ENCODE measurements around the gene ARHGAP8. TPM values are rescaled to one million over a fixed set of nuclear protein-coding genes. Genes with fewer than 3 reads are reported as not detected.

ARHGAP8 gene
- total and polyA plus RNA-seq, 2 donors (not counting 1 experiment from before 2014, with no cell fraction given): 0.37 TPM; not detected in 1

GRCh38 chr22:44840611-44841322 lies 88.4 kb downstream of the ARHGAP8 start:
- H3K4me2 ChIP-seq (replicated peaks; ENCODE audit: low read depth, low read length, poor library complexity, severe bottlenecking): no peak overlapping the region
- no peak for ATAC-seq (ENCODE audit: low read depth)
- H3K27me3 Mint-ChIP-seq: peaks cover 15% of the 10 kb centered on the region
- no peak overlapping the region for H3K27ac Mint-ChIP-seq
- H3K4me1 Mint-ChIP-seq: no peaks in the 10 kb centered on the region
- H3K36me3 ChIP-seq (replicated peaks in 1 of 2; ENCODE audit: control extremely low read depth in 1 of 2, control insufficient read depth in 1 of 2, extremely low read depth in 1 of 2, insufficient read depth in 2 of 2, low read length in 1 of 2): no peaks in the 10 kb centered on the region
- peaks cover 0 to 36% (median under 1%) of the 10 kb centered on the region in 3 donors for H3K9me3 ChIP-seq (ENCODE audit: control extremely low read depth in 1 of 3, control insufficient read depth in 2 of 3, insufficient read depth in 1 of 3, low read length in 2 of 3)
- peaks cover 6% of the 10 kb centered on the region for H3K9me3 Mint-ChIP-seq (ENCODE audit: insufficient read depth)
- no peaks in the 10 kb centered on the region for H3K4me1 ChIP-seq (ENCODE audit: control insufficient read depth in 2 of 2, insufficient read depth in 2 of 2, low read length in 2 of 2)
- H3K27me3 ChIP-seq (replicated peaks in 1 of 4; ENCODE audit: control extremely low read depth in 1 of 4, control insufficient read depth in 3 of 4, insufficient read depth in 4 of 4, low read length in 3 of 4): peaks cover 0 to 10% (median 0%) of the 10 kb centered on the region in 4 experiments
- H4K20me1 ChIP-seq (ENCODE audit: control insufficient read depth, insufficient read depth, low read length, poor library complexity, severe bottlenecking): no peaks in the 10 kb centered on the region
- DNase-seq: no peak
- CTCF ChIA-PET: no interaction called here
- H3K4me3 ChIP-seq (ENCODE audit: control extremely low read depth in 1 of 5, extremely low read depth in 1 of 5, insufficient read depth in 1 of 5, low read depth in 2 of 5, low read length in 4 of 5): no peak overlapping the region
- H3K4me3 Mint-ChIP-seq: no peak overlapping the region
- H3K27ac ChIP-seq (ENCODE audit: low read length in 2 of 2): no peak overlapping the region
- intact Hi-C loops (cut with micrococcal nuclease): no loop called here
- TF ChIP-seq, protein P1, sequence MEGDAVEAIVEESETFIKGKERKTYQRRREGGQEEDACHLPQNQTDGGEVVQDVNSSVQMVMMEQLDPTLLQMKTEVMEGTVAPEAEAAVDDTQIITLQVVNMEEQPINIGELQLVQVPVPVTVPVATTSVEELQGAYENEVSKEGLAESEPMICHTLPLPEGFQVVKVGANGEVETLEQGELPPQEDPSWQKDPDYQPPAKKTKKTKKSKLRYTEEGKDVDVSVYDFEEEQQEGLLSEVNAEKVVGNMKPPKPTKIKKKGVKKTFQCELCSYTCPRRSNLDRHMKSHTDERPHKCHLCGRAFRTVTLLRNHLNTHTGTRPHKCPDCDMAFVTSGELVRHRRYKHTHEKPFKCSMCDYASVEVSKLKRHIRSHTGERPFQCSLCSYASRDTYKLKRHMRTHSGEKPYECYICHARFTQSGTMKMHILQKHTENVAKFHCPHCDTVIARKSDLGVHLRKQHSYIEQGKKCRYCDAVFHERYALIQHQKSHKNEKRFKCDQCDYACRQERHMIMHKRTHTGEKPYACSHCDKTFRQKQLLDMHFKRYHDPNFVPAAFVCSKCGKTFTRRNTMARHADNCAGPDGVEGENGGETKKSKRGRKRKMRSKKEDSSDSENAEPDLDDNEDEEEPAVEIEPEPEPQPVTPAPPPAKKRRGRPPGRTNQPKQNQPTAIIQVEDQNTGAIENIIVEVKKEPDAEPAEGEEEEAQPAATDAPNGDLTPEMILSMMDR (IDR thresholded peaks at IDR 0.05): no peak
- no peak for TF ChIP-seq EZH2 (IDR thresholded peaks at IDR 0.05; ENCODE audit: borderline replicate concordance, insufficient read depth, low read depth, low read length, poor library complexity, severe bottlenecking)
- no peaks in the 10 kb centered on the region for H3K79me2 ChIP-seq (ENCODE audit: control insufficient read depth, insufficient read depth, low read length)
- H2AFZ ChIP-seq (ENCODE audit: insufficient read depth, low read depth, low read length, poor library complexity, severe bottlenecking): no peak overlapping the region
- 54% methylated on average over 24 of the region's 30 CpGs for WGBS (ENCODE audit: insufficient coverage)
- no peak overlapping the region for H3K9ac ChIP-seq (ENCODE audit: low read length)
- POLR2A ChIA-PET: no interaction called here

- no peak overlapping the region for H3K4me2 ChIP-seq (replicated peaks; ENCODE audit: low read depth, low read length, poor library complexity, severe bottlenecking)
- peaks cover 0 to 8% (median 0%) of the 10 kb centered on the region in 4 experiments for H3K27me3 ChIP-seq (replicated peaks in 1 of 4; ENCODE audit: control extremely low read depth in 1 of 4, control insufficient read depth in 3 of 4, insufficient read depth in 4 of 4, low read length in 3 of 4)
- DNase-seq: no peak
- Mint-ChIP-seq H3K27ac (no peak overlapping the region), H3K27me3 (peaks cover 15% of the 10 kb centered on the region), H3K4me1 (no peaks in the 10 kb centered on the region), H3K4me3 (no peak overlapping the region), H3K9me3 (ENCODE audit: insufficient read depth) (peaks cover 3% of the 10 kb centered on the region)
- intact Hi-C loops (cut with micrococcal nuclease): no loop called here
- no peak overlapping the region for H3K4me3 ChIP-seq (ENCODE audit: control extremely low read depth in 1 of 5, extremely low read depth in 1 of 5, insufficient read depth in 1 of 5, low read depth in 2 of 5, low read length in 4 of 5)
- H3K9me3 ChIP-seq (ENCODE audit: control extremely low read depth in 1 of 3, control insufficient read depth in 2 of 3, insufficient read depth in 1 of 3, low read length in 2 of 3): peaks cover 0 to 29% (median 0%) of the 10 kb centered on the region in 3 donors
- no peak overlapping the region for H3K9ac ChIP-seq (ENCODE audit: low read length)
- no peak overlapping the region for H2AFZ ChIP-seq (ENCODE audit: insufficient read depth, low read depth, low read length, poor library complexity, severe bottlenecking)
- H3K79me2 ChIP-seq (ENCODE audit: control insufficient read depth, insufficient read depth, low read length): no peaks in the 10 kb centered on the region
- WGBS (ENCODE audit: insufficient coverage): 67% methylated on average over 4 of the region's 7 CpGs
- H3K36me3 ChIP-seq (replicated peaks in 1 of 2; ENCODE audit: control extremely low read depth in 1 of 2, control insufficient read depth in 1 of 2, extremely low read depth in 1 of 2, insufficient read depth in 2 of 2, low read length in 1 of 2): no peaks in the 10 kb centered on the region
- H3K27ac ChIP-seq (ENCODE audit: low read length in 2 of 2): no peak overlapping the region
- H4K20me1 ChIP-seq (ENCODE audit: control insufficient read depth, insufficient read depth, low read length, poor library complexity, severe bottlenecking): no peaks in the 10 kb centered on the region
- H3K4me1 ChIP-seq (ENCODE audit: control insufficient read depth in 2 of 2, insufficient read depth in 2 of 2, low read length in 2 of 2): no peaks in the 10 kb centered on the region
- no peak for ATAC-seq (ENCODE audit: low read depth)
- CTCF ChIA-PET: no interaction called here
- POLR2A ChIA-PET: no interaction called here
- TF ChIP-seq, protein P1 (IDR thresholded peaks at IDR 0.05): no peak
- no peak for TF ChIP-seq EZH2 (IDR thresholded peaks at IDR 0.05; ENCODE audit: borderline replicate concordance, insufficient read depth, low read depth, low read length, poor library complexity, severe bottlenecking)
Measured at GRCh38 chr22:44842417-44842816, 90.0 kb downstream of the ARHGAP8 start.

All from B cell (primary cell).